ENCODE data around the gene MED12L. TPM values are rescaled to one million over a fixed set of nuclear protein-coding genes. Genes with fewer than 3 reads are reported as not detected.
A peak's percentile ranks its signal among the peaks of the same experiment; 100 is the strongest.

MED12L gene
- polyA plus RNA-seq, 1 of the 3 experiments (the other 2 are of a cell fraction) = 0.03 TPM

DNA sequence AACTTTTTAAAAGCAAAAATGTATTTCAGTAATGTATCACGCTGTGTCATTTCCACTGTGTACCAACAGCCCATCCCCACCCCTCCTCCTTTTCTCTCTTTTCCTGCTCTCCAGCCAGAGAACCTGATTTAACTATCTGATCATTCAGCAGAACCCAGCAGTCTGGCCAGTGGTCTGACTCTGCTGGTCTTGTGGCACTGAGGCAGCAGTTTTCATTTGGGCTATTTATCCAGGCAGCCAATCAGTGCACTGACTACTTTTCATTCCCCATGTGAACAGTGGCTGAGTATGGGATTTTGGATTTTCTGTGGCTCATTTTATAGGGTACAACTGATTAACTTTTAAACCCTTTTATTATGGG is 61.2 kb downstream of the MED12L start:
- CTCF ChIA-PET = interaction anchor here (0.6 to 2.4 kb wide), 19 partner anchors 10 to 425 kb away, joined by 3 to 15 read pairs (median 4); partner anchors contain the start of gene MED12L

DNA sequence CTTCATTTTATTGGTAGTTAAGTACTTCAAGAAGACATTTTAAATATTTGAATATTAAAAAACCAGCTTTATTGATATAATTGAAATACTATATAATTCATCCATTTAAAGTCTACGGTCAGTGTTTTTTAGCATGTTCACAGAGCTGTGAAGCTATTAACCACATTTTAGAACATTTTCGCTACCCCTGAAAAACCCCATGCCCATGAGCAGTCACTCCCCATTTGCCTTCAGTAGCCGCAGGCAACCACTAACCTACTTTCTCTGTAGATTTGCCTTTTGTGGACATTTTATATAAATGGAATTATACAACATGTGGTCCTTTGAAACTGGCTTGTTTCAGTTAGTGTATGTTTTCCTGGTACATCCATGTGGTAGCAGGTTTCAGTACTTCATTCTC is 61.8 kb downstream of the MED12L start:
- no peak for DNase-seq

More for the DNA sequence above, 61.2 kb downstream of the MED12L start:
- POLR2A ChIA-PET = no interaction called here
- H3K27ac ChIP-seq (ENCODE audit: low read depth in 2 of 2, low read length in 1 of 2) = peak overlapping the region in 1 of 2 experiments; percentile 72; a peak in 2 of 4 replicates
- no peaks in the 10 kb centered on the region for H4K20me1 ChIP-seq (ENCODE audit: insufficient read depth)
- H3K27me3 ChIP-seq (ENCODE audit: insufficient read depth) = peaks cover 26% of the 10 kb centered on the region
- TF ChIP-seq MXI1 (IDR thresholded peaks at IDR 0.05; ENCODE audit: low read depth, low read length) (no peak), RAD21 (IDR thresholded peaks at IDR 0.05; ENCODE audit: low read length) (0 out of 2 replicates have a peak, but pooled peaks have one; percentile 6), GATA2 (CRISPR knock-in tag; IDR thresholded peaks at IDR 0.05) (peak; percentile 30; the same call in 1 of the 2 replicates)
- no peaks in the 10 kb centered on the region for H3K79me2 ChIP-seq (ENCODE audit: insufficient read depth)
- peak overlapping the region; percentile 38; the same call in 1 of the 2 replicates for H2AFZ ChIP-seq (ENCODE audit: low read depth)
- no peak overlapping the region for H3K9ac ChIP-seq
- 19% methylated on average over 1 of the region's 1 CpG for WGBS (ENCODE audit: low lambda C conversion rate)
- no peaks in the 10 kb centered on the region for H3K9me2 ChIP-seq
- no peak overlapping the region for H3K4me3 ChIP-seq (ENCODE audit: low read depth in 2 of 2, low read length in 1 of 2)
- H3K4me1 ChIP-seq (ENCODE audit: control insufficient read depth in 1 of 2, insufficient read depth in 2 of 2, low read depth in 1 of 2, low read length in 1 of 2) = peaks cover 8 to 16% of the 10 kb centered on the region in 2 experiments; a peak in 3 of 4 replicates
- H3F3A ChIP-seq (replicated peaks; ENCODE audit: insufficient read depth) = no peaks in the 10 kb centered on the region
- H3K36me3 ChIP-seq (replicated peaks in 1 of 2; ENCODE audit: control insufficient read depth in 1 of 2, insufficient read depth in 2 of 2, low read length in 1 of 2) = no peaks in the 10 kb centered on the region
- H3K9me3 ChIP-seq = no peaks in the 10 kb centered on the region
- peak overlapping the region; percentile 45; the same call in 1 of the 2 replicates for H3K4me2 ChIP-seq
- peak; percentile 50 for DNase-seq

More for the DNA sequence above, 61.8 kb downstream of the MED12L start:
- Histone ChIP-seq H2AFZ (ENCODE audit: low read depth) (no peak overlapping the region), H3K36me3 (replicated peaks in 1 of 2; ENCODE audit: control insufficient read depth in 1 of 2, insufficient read depth in 2 of 2, low read length in 1 of 2) (no peaks in the 10 kb centered on the region), H3K27ac (ENCODE audit: low read depth in 2 of 2, low read length in 1 of 2) (no peak overlapping the region; a peak in 1 of 4 replicates), H3K9me3 (no peaks in the 10 kb centered on the region), H3K4me1 (ENCODE audit: control insufficient read depth in 1 of 2, insufficient read depth in 2 of 2, low read depth in 1 of 2, low read length in 1 of 2) (peaks cover 8 to 16% of the 10 kb centered on the region in 2 experiments; a peak in 3 of 4 replicates), H3K9me2 (no peaks in the 10 kb centered on the region), H3K9ac (no peak overlapping the region), H3K4me3 (ENCODE audit: low read depth in 2 of 2, low read length in 1 of 2) (no peak overlapping the region), H3F3A (replicated peaks; ENCODE audit: insufficient read depth) (no peaks in the 10 kb centered on the region), H3K4me2 (no peak overlapping the region), H4K20me1 (ENCODE audit: insufficient read depth) (no peaks in the 10 kb centered on the region), H3K27me3 (ENCODE audit: insufficient read depth) (peaks cover 26% of the 10 kb centered on the region), H3K79me2 (ENCODE audit: insufficient read depth) (no peaks in the 10 kb centered on the region)
- ChIA-PET CTCF (interaction anchor here (0.6 to 2.3 kb wide), 7 partner anchors 9 to 426 kb away, joined by 3 to 15 read pairs (median 5); partner anchors contain the start of gene MED12L), POLR2A (no interaction called here)
- WGBS (ENCODE audit: low lambda C conversion rate) = 76% methylated on average over 3 of the region's 3 CpGs
- TF ChIP-seq EP300 (IDR thresholded peaks at IDR 0.05; ENCODE audit: borderline replicate concordance in 1 of 2, low read depth in 1 of 2, low read length in 1 of 2) (no peak), RXRA (IDR thresholded peaks at IDR 0.05; ENCODE audit: borderline replicate concordance, low read depth) (no peak), SIN3A (IDR thresholded peaks at IDR 0.05; ENCODE audit: borderline replicate concordance, low read depth, low read length) (no peak), JUND (IDR thresholded peaks at IDR 0.05) (no peak), MEF2A (IDR thresholded peaks at IDR 0.05; ENCODE audit: borderline replicate concordance, low read depth) (no peak), SMC3 (IDR thresholded peaks at IDR 0.05; ENCODE audit: low read depth, low read length) (no peak)
- TF ChIP-seq, protein P1, sequence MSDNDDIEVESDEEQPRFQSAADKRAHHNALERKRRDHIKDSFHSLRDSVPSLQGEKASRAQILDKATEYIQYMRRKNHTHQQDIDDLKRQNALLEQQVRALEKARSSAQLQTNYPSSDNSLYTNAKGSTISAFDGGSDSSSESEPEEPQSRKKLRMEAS (IDR thresholded peaks at IDR 0.05; ENCODE audit: low read depth) = no peak
- TF ChIP-seq, protein P2, sequence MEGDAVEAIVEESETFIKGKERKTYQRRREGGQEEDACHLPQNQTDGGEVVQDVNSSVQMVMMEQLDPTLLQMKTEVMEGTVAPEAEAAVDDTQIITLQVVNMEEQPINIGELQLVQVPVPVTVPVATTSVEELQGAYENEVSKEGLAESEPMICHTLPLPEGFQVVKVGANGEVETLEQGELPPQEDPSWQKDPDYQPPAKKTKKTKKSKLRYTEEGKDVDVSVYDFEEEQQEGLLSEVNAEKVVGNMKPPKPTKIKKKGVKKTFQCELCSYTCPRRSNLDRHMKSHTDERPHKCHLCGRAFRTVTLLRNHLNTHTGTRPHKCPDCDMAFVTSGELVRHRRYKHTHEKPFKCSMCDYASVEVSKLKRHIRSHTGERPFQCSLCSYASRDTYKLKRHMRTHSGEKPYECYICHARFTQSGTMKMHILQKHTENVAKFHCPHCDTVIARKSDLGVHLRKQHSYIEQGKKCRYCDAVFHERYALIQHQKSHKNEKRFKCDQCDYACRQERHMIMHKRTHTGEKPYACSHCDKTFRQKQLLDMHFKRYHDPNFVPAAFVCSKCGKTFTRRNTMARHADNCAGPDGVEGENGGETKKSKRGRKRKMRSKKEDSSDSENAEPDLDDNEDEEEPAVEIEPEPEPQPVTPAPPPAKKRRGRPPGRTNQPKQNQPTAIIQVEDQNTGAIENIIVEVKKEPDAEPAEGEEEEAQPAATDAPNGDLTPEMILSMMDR (IDR thresholded peaks at IDR 0.05) = no peak
- TF ChIP-seq, protein P3, sequence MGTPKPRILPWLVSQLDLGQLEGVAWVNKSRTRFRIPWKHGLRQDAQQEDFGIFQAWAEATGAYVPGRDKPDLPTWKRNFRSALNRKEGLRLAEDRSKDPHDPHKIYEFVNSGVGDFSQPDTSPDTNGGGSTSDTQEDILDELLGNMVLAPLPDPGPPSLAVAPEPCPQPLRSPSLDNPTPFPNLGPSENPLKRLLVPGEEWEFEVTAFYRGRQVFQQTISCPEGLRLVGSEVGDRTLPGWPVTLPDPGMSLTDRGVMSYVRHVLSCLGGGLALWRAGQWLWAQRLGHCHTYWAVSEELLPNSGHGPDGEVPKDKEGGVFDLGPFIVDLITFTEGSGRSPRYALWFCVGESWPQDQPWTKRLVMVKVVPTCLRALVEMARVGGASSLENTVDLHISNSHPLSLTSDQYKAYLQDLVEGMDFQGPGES (IDR thresholded peaks at IDR 0.05; ENCODE audit: low read depth, low read length) = no peak
- TF ChIP-seq, protein P4, sequence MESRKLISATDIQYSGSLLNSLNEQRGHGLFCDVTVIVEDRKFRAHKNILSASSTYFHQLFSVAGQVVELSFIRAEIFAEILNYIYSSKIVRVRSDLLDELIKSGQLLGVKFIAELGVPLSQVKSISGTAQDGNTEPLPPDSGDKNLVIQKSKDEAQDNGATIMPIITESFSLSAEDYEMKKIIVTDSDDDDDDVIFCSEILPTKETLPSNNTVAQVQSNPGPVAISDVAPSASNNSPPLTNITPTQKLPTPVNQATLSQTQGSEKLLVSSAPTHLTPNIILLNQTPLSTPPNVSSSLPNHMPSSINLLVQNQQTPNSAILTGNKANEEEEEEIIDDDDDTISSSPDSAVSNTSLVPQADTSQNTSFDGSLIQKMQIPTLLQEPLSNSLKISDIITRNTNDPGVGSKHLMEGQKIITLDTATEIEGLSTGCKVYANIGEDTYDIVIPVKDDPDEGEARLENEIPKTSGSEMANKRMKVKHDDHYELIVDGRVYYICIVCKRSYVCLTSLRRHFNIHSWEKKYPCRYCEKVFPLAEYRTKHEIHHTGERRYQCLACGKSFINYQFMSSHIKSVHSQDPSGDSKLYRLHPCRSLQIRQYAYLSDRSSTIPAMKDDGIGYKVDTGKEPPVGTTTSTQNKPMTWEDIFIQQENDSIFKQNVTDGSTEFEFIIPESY (IDR thresholded peaks at IDR 0.05; ENCODE audit: borderline replicate concordance, low read depth) = no peak
- TF ChIP-seq, protein P5, sequence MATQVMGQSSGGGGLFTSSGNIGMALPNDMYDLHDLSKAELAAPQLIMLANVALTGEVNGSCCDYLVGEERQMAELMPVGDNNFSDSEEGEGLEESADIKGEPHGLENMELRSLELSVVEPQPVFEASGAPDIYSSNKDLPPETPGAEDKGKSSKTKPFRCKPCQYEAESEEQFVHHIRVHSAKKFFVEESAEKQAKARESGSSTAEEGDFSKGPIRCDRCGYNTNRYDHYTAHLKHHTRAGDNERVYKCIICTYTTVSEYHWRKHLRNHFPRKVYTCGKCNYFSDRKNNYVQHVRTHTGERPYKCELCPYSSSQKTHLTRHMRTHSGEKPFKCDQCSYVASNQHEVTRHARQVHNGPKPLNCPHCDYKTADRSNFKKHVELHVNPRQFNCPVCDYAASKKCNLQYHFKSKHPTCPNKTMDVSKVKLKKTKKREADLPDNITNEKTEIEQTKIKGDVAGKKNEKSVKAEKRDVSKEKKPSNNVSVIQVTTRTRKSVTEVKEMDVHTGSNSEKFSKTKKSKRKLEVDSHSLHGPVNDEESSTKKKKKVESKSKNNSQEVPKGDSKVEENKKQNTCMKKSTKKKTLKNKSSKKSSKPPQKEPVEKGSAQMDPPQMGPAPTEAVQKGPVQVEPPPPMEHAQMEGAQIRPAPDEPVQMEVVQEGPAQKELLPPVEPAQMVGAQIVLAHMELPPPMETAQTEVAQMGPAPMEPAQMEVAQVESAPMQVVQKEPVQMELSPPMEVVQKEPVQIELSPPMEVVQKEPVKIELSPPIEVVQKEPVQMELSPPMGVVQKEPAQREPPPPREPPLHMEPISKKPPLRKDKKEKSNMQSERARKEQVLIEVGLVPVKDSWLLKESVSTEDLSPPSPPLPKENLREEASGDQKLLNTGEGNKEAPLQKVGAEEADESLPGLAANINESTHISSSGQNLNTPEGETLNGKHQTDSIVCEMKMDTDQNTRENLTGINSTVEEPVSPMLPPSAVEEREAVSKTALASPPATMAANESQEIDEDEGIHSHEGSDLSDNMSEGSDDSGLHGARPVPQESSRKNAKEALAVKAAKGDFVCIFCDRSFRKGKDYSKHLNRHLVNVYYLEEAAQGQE (IDR thresholded peaks at IDR 0.05; ENCODE audit: low read depth, low read length) = no peak

All from SK-N-SH (cell line).